ENCODE measurements around the gene PCDHB7.
"Not testable (repeated sequence)": the region's sequence is repeated elsewhere in the genome, so short reads cannot be mapped to it uniquely, and the experiment has no call there.

- TF ChIP-seq SNAI2 (CRISPR knock-in tag; IDR thresholded peaks at IDR 0.05); ZFP3 (CRISPR knock-in tag; IDR thresholded peaks at IDR 0.05); ESRRG (CRISPR knock-in tag; IDR thresholded peaks at IDR 0.05); POU6F1 (CRISPR knock-in tag; IDR thresholded peaks at IDR 0.05; ENCODE audit: borderline replicate concordance, low read depth); ZFP30 (CRISPR knock-in tag; IDR thresholded peaks at IDR 0.05); PPARA (CRISPR knock-in tag; IDR thresholded peaks at IDR 0.05; ENCODE audit: borderline replicate concordance); TCF4 (CRISPR knock-in tag; IDR thresholded peaks at IDR 0.05; ENCODE audit: borderline replicate concordance); PATZ1 (CRISPR knock-in tag; IDR thresholded peaks at IDR 0.05; ENCODE audit: borderline replicate concordance); TOX (CRISPR knock-in tag; IDR thresholded peaks at IDR 0.05; ENCODE audit: borderline replicate concordance); BACH2 (CRISPR knock-in tag; IDR thresholded peaks at IDR 0.05; ENCODE audit: borderline replicate concordance); CREB5 (CRISPR knock-in tag; IDR thresholded peaks at IDR 0.05; ENCODE audit: low read depth); ISL1 (CRISPR knock-in tag; IDR thresholded peaks at IDR 0.05); ZC3H10 (CRISPR knock-in tag; IDR thresholded peaks at IDR 0.05): not testable (repeated sequence)
These were observed 6.9 kb downstream of the PCDHB7 start for GRCh38 chr5:141179371-141179770.

Measured in SK-N-SH treated with all-trans-retinoic acid at 6 μM for 48 hours (cell line).